Memory B cell (primary cell): ENCODE measurements around the gene RTKN.
"Not testable (repeated sequence)": the region's sequence is repeated elsewhere in the genome, so short reads cannot be mapped to it uniquely, and the experiment has no call there.

Source experiments
- ATAC-seq: fragments of 150-1000 bp; cut with Tn5 transposase; 2 replicates; pipeline ENCODE4 v1.10.0; 2021; ENCODE audit warnings: low read depth, mild to moderate bottlenecking, moderate library complexity
- DNase-seq, 2 donors: peaks; one replicate each; pipeline ENCODE4 v3.0.0; 2022; ENCODE audit warnings: low spot score in 2 of 2
- H3K27ac Mint-ChIP-seq: one replicate; pipeline ENCODE4 v1.8.0; 2022; ENCODE audit warnings: mild to moderate bottlenecking, moderate library complexity, mixed read lengths
- H3K27me3 Mint-ChIP-seq: one replicate; pipeline ENCODE4 v1.8.0; 2022; ENCODE audit warnings: mixed read lengths
- H3K36me3 Mint-ChIP-seq: one replicate; pipeline ENCODE4 v1.8.0; 2022; ENCODE audit warnings: mild to moderate bottlenecking, mixed read lengths
- H3K4me1 Mint-ChIP-seq: one replicate; pipeline ENCODE4 v1.8.0; 2022; ENCODE audit warnings: mixed read lengths
- H3K4me3 Mint-ChIP-seq: one replicate; pipeline ENCODE4 v1.8.0; 2022; ENCODE audit warnings: mild to moderate bottlenecking, moderate library complexity, mixed read lengths
- H3K9me3 Mint-ChIP-seq: one replicate; pipeline ENCODE4 v1.8.0; 2022; ENCODE audit warnings: mixed read lengths

The RTKN gene

GRCh38 chr2:74441690-74442482 is at the start of gene RTKN:
Gene RTKN (minus strand): TSS chr2:74441937. CDS start chr2:74441816, 121 bp downstream.
- H3K9me3 Mint-ChIP-seq = no peaks in the 10 kb centered on the region
- ATAC-seq = peak; percentile 51
- H3K4me3 Mint-ChIP-seq = peak within 1 kb of the TSS; percentile 86
- H3K27ac Mint-ChIP-seq = no peak within 1 kb of the TSS
- H3K4me1 Mint-ChIP-seq = peaks cover 21% of the 10 kb centered on the region
- peaks cover 8% of the 10 kb centered on the region for H3K27me3 Mint-ChIP-seq
- no peaks in the 10 kb centered on the region for H3K36me3 Mint-ChIP-seq
- DNase-seq = peak in 1 of 2 donors; percentile 52

GRCh38 chr2:74489906-74490305 is 48.2 kb upstream of the RTKN start:
- H3K4me1 Mint-ChIP-seq = peaks cover 8% of the 10 kb centered on the region
- H3K4me3 Mint-ChIP-seq = no peak overlapping the region
- no peak overlapping the region for H3K27ac Mint-ChIP-seq
- H3K36me3 Mint-ChIP-seq = peaks cover 46% of the 10 kb centered on the region
- ATAC-seq (no peak), DNase-seq (no peak)
- no peaks in the 10 kb centered on the region for H3K27me3 Mint-ChIP-seq
- H3K9me3 Mint-ChIP-seq = no peaks in the 10 kb centered on the region

GRCh38 chr2:74488643-74489481 is 47.1 kb upstream of the RTKN start:
- no peaks in the 10 kb centered on the region for H3K9me3 Mint-ChIP-seq
- no peaks in the 10 kb centered on the region for H3K27me3 Mint-ChIP-seq
- DNase-seq (no peak), ATAC-seq (no peak)
- no peak overlapping the region for H3K4me3 Mint-ChIP-seq
- peaks cover 40% of the 10 kb centered on the region for H3K36me3 Mint-ChIP-seq
- peaks cover 8% of the 10 kb centered on the region for H3K4me1 Mint-ChIP-seq
- H3K27ac Mint-ChIP-seq = no peak overlapping the region

- DNase-seq (no peak), ATAC-seq (no peak)
- H3K4me1 Mint-ChIP-seq = peaks cover 14% of the 10 kb centered on the region
- no peak overlapping the region for H3K27ac Mint-ChIP-seq
- H3K27me3 Mint-ChIP-seq = no peaks in the 10 kb centered on the region
- peaks cover 22% of the 10 kb centered on the region for H3K36me3 Mint-ChIP-seq
- H3K9me3 Mint-ChIP-seq = no peaks in the 10 kb centered on the region
- no peak overlapping the region for H3K4me3 Mint-ChIP-seq
Measured at GRCh38 chr2:74486141-74486540, 44.4 kb upstream of the RTKN start.

- not testable (repeated sequence) for DNase-seq, H3K9me3 Mint-ChIP-seq, H3K27me3 Mint-ChIP-seq, ATAC-seq
- peak overlapping the region; percentile 92 for H3K27ac Mint-ChIP-seq
- peaks cover 18% of the 10 kb centered on the region for H3K4me1 Mint-ChIP-seq
- H3K4me3 Mint-ChIP-seq = peak overlapping the region; percentile 99
- H3K36me3 Mint-ChIP-seq = peaks cover 11% of the 10 kb centered on the region
Measured at GRCh38 chr2:74483675-74484164, 42.0 kb upstream of the RTKN start.

- Mint-ChIP-seq H3K4me3 (peak within 1 kb of the TSS; percentile 99), H3K9me3 (no peaks in the 10 kb centered on the region), H3K4me1 (peaks cover 18% of the 10 kb centered on the region), H3K36me3 (peaks cover 11% of the 10 kb centered on the region), H3K27ac (peak within 1 kb of the TSS; percentile 92), H3K27me3 (no peaks in the 10 kb centered on the region)
- DNase-seq = peak; percentile 90 to 91
- ATAC-seq = peak; percentile 93
Measured at GRCh38 chr2:74482801-74483674, 41.3 kb upstream of the RTKN start, which contains the start of the genes CCDC142 and TTC31. Gene CCDC142 (minus strand): TSS chr2:74482998. CDS start chr2:74482837, 161 bp downstream. Gene TTC31 (plus strand): TSS chr2:74483081. CDS start chr2:74483096, 15 bp downstream.

- DNase-seq = peak in 1 of 2 donors; percentile 13
- H3K27me3 Mint-ChIP-seq = no peaks in the 10 kb centered on the region
- H3K36me3 Mint-ChIP-seq = peaks cover 15% of the 10 kb centered on the region
- ATAC-seq = peak; percentile 43
- no peaks in the 10 kb centered on the region for H3K9me3 Mint-ChIP-seq
- H3K4me1 Mint-ChIP-seq = peaks cover 21% of the 10 kb centered on the region
- peak overlapping the region; percentile 99 for H3K4me3 Mint-ChIP-seq
- H3K27ac Mint-ChIP-seq = peak overlapping the region; percentile 92
Measured at GRCh38 chr2:74481961-74482800, 40.4 kb upstream of the RTKN start.

- Mint-ChIP-seq H3K4me1 (peaks cover 18% of the 10 kb centered on the region), H3K27me3 (no peaks in the 10 kb centered on the region), H3K36me3 (peaks cover 12% of the 10 kb centered on the region), H3K9me3 (no peaks in the 10 kb centered on the region), H3K27ac (no peak overlapping the region), H3K4me3 (peak overlapping the region; percentile 99)
- ATAC-seq = no peak
- no peak for DNase-seq
Measured at GRCh38 chr2:74481431-74481830, 39.7 kb upstream of the RTKN start.

GRCh38 chr2:74474899-74475298 is 33.2 kb upstream of the RTKN start:
- H3K27ac Mint-ChIP-seq = no peak overlapping the region
- DNase-seq = no peak
- H3K4me3 Mint-ChIP-seq = no peak overlapping the region
- H3K9me3 Mint-ChIP-seq = no peaks in the 10 kb centered on the region
- peaks cover 18% of the 10 kb centered on the region for H3K4me1 Mint-ChIP-seq
- no peak for ATAC-seq
- H3K36me3 Mint-ChIP-seq = peaks cover 10% of the 10 kb centered on the region
- H3K27me3 Mint-ChIP-seq = no peaks in the 10 kb centered on the region

GRCh38 chr2:74474481-74474880 is 32.7 kb upstream of the RTKN start:
- Mint-ChIP-seq H3K9me3 (no peaks in the 10 kb centered on the region), H3K4me1 (peaks cover 18% of the 10 kb centered on the region), H3K27me3 (no peaks in the 10 kb centered on the region), H3K36me3 (peaks cover 10% of the 10 kb centered on the region), H3K4me3 (no peak overlapping the region), H3K27ac (no peak overlapping the region)
- DNase-seq (no peak), ATAC-seq (no peak)

- Mint-ChIP-seq H3K27ac (peak overlapping the region; percentile 97), H3K4me1 (peaks cover 15% of the 10 kb centered on the region), H3K36me3 (peaks cover 10% of the 10 kb centered on the region), H3K9me3 (no peaks in the 10 kb centered on the region), H3K27me3 (no peaks in the 10 kb centered on the region), H3K4me3 (peak overlapping the region; percentile 96)
- ATAC-seq = no peak
- no peak for DNase-seq
Measured at GRCh38 chr2:74472945-74473258, 31.2 kb upstream of the RTKN start.

GRCh38 chr2:74472086-74472944 is 30.6 kb upstream of the RTKN start, which contains the start of gene MRPL53:
Gene MRPL53 (minus strand): TSS chr2:74472680. CDS start chr2:74472660, 20 bp downstream.
- no peaks in the 10 kb centered on the region for H3K9me3 Mint-ChIP-seq
- H3K27ac Mint-ChIP-seq = peak within 1 kb of the TSS; percentile 97
- H3K36me3 Mint-ChIP-seq = peaks cover 7% of the 10 kb centered on the region
- ATAC-seq = peak; percentile 96
- no peaks in the 10 kb centered on the region for H3K27me3 Mint-ChIP-seq
- peak; percentile 95 to 98 for DNase-seq
- peak within 1 kb of the TSS; percentile 96 for H3K4me3 Mint-ChIP-seq
- peaks cover 13% of the 10 kb centered on the region for H3K4me1 Mint-ChIP-seq
